ENCODE data around the gene HRH3. TPM values are rescaled to one million over a fixed set of nuclear protein-coding genes. Genes with fewer than 3 reads are reported as not detected.

Gene HRH3
- total and polyA plus RNA-seq, 2 donors: 0.05 TPM; not detected in 1

DNA sequence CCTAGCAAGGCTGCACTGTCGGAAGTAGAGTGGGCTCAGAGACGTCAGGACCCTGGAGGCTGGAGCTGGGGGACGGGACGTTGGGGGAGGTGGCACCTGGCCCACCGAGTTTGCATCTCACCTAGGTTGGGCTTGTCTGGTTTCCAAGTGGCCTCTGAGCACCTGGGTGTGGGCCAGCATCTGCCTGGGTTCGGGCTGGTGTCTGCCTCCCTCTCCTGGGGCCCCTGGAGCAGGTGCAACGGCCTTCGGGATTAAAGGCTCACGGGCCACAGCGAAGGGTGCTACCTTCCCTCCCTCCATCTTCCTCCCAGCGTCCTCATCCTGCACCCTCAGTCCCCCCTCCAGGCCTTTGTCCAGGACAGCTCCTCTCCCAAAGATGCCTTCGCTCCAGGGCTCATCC is 6.0 kb downstream of the HRH3 start:
- WGBS: 69% methylated on average over 12 of the region's 12 CpGs
- Histone ChIP-seq H3K4me3 (ENCODE audit: low read length in 2 of 2) (no peak overlapping the region), H3K36me3 (ENCODE audit: control insufficient read depth in 2 of 2, insufficient read depth in 2 of 2, low read length in 1 of 2) (no peaks in the 10 kb centered on the region), H3K27ac (ENCODE audit: low read depth in 1 of 2, low read length in 1 of 2) (no peak overlapping the region), H3K9me3 (ENCODE audit: control insufficient read depth in 2 of 2, insufficient read depth in 1 of 2, low read length in 1 of 2) (no peaks in the 10 kb centered on the region), H3K27me3 (ENCODE audit: control insufficient read depth in 2 of 2, insufficient read depth in 1 of 2, low read length in 1 of 2) (peaks cover 22 to 86% of the 10 kb centered on the region in 2 donors), H3K4me1 (ENCODE audit: control insufficient read depth in 2 of 2, insufficient read depth in 2 of 2, low read length in 2 of 2) (no peaks in the 10 kb centered on the region)
- DNase-seq (ENCODE audit: low read depth in 6 of 9, low spot score in 9 of 9): no peak

DNA sequence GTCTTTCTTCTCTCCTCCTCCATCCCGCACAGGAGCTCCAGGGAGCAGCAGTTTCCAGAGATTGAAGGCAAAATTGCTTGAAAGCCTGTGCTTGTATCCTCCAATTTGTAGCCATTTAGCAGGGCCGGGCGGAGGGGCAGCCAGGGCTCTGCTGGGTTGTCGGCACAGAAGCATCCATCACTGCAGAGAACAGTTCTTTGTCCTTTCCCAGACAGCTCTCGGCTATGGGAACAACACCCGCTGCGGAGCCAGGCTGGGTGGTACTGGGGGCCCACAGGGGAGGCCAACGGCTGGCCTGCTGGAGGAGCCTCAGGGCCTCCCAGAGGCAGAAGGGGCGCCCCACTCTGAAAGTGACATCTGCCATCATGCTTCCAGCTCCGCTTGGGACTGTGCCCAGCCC is 7.8 kb downstream of the HRH3 start:
- Histone ChIP-seq H3K27ac (ENCODE audit: low read depth in 1 of 2, low read length in 1 of 2) (no peak overlapping the region), H3K27me3 (ENCODE audit: control insufficient read depth in 2 of 2, insufficient read depth in 1 of 2, low read length in 1 of 2) (peaks cover 9 to 71% of the 10 kb centered on the region in 2 donors), H3K9me3 (ENCODE audit: control insufficient read depth in 2 of 2, insufficient read depth in 1 of 2, low read length in 1 of 2) (no peaks in the 10 kb centered on the region), H3K36me3 (ENCODE audit: control insufficient read depth in 2 of 2, insufficient read depth in 2 of 2, low read length in 1 of 2) (no peaks in the 10 kb centered on the region), H3K4me1 (ENCODE audit: control insufficient read depth in 2 of 2, insufficient read depth in 2 of 2, low read length in 2 of 2) (no peaks in the 10 kb centered on the region), H3K4me3 (ENCODE audit: low read length in 2 of 2) (no peak overlapping the region)
- no peak for DNase-seq (ENCODE audit: low read depth in 6 of 9, low spot score in 9 of 9)
- WGBS: 55% methylated on average over 10 of the region's 10 CpGs

DNA sequence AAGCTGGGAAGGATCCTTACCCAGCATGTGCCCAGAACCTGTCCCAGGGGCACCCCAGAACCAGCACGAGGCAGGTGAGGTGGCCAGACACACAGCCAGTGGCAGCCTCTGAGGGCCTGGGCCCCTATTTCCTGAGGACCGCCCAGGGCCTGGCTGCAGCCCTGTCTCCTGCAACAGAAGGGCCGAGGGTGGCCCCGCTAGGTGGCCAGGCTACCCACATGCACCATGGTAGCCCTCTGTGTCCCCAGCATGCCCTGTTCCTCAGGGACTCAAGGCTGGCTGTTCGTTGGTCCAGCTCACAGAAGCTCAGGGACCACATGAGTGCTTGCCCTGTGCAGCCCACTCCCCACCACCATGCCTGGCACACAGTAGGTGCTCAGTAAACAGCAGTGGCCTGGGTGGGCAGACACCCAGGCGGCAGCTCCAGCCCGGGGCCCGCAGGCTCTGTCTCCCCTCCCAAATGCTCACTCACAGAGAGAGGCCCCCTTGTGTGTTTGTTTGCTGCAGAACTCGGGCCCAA is 8.2 kb downstream of the HRH3 start:
- Histone ChIP-seq H3K27ac (ENCODE audit: low read depth in 1 of 2, low read length in 1 of 2) (no peak overlapping the region), H3K36me3 (ENCODE audit: control insufficient read depth in 2 of 2, insufficient read depth in 2 of 2, low read length in 1 of 2) (no peaks in the 10 kb centered on the region), H3K4me1 (ENCODE audit: control insufficient read depth in 2 of 2, insufficient read depth in 2 of 2, low read length in 2 of 2) (no peaks in the 10 kb centered on the region), H3K27me3 (ENCODE audit: control insufficient read depth in 2 of 2, insufficient read depth in 1 of 2, low read length in 1 of 2) (peaks cover 9 to 66% of the 10 kb centered on the region in 2 donors), H3K4me3 (ENCODE audit: low read length in 2 of 2) (no peak overlapping the region), H3K9me3 (ENCODE audit: control insufficient read depth in 2 of 2, insufficient read depth in 1 of 2, low read length in 1 of 2) (no peaks in the 10 kb centered on the region)
- DNase-seq (ENCODE audit: low read depth in 6 of 9, low spot score in 9 of 9): no peak
- WGBS: 81% methylated on average over 9 of the region's 9 CpGs

DNA sequence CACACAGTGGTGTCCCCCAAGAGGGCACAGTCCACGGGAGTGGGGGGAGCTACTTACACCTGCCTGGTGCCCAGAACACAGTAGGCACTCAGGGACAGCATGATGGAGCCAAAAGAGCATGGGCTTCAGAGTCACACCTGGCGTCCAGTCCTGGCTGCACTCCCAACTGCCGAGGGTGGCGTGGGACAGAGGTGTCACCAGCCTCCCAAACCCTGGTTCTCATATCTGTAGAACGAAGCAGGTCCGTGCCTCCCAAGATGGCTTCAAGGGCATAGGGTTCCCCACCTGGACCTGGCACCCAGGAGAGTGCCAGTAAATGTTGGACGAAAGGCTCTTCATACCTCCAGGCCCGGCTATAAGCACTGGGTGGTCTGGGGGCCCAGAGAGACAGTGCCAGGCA is 8.9 kb downstream of the HRH3 start:
- Histone ChIP-seq H3K4me1 (ENCODE audit: control insufficient read depth in 2 of 2, insufficient read depth in 2 of 2, low read length in 2 of 2) (no peaks in the 10 kb centered on the region), H3K9me3 (ENCODE audit: control insufficient read depth in 2 of 2, insufficient read depth in 1 of 2, low read length in 1 of 2) (no peaks in the 10 kb centered on the region), H3K4me3 (ENCODE audit: low read length in 2 of 2) (no peak overlapping the region), H3K36me3 (ENCODE audit: control insufficient read depth in 2 of 2, insufficient read depth in 2 of 2, low read length in 1 of 2) (peaks cover 0 to 2% of the 10 kb centered on the region in 2 donors), H3K27ac (ENCODE audit: low read depth in 1 of 2, low read length in 1 of 2) (no peak overlapping the region), H3K27me3 (ENCODE audit: control insufficient read depth in 2 of 2, insufficient read depth in 1 of 2, low read length in 1 of 2) (peaks cover 3 to 61% of the 10 kb centered on the region in 2 donors)
- 94% methylated on average over 8 of the region's 8 CpGs for WGBS
- no peak for DNase-seq (ENCODE audit: low read depth in 6 of 9, low spot score in 9 of 9)

DNA sequence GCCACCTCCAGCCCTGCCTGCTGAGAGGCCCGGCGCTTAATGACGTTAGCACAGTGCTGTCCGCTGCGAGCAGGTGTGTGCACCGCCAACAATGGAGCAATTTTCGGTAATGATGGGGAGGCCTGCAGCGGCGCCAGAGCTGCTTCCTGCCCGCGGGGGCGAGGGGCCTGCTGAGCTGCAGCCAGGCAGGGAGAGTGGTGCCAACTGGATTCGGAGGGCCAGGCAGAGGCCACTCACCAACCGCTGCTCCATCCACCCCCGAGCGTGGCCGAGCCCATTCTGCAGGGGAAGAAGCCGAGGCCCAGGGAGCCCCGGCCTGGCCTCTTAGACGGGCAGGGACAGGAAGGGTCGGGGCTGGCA is 9.6 kb downstream of the HRH3 start:
- H3K36me3 ChIP-seq (ENCODE audit: control insufficient read depth in 2 of 2, insufficient read depth in 2 of 2, low read length in 1 of 2): peaks cover 0 to 8% of the 10 kb centered on the region in 2 donors
- H3K27ac ChIP-seq (ENCODE audit: low read depth in 1 of 2, low read length in 1 of 2): no peak overlapping the region
- H3K4me3 ChIP-seq (ENCODE audit: low read length in 2 of 2): no peak overlapping the region
- DNase-seq (ENCODE audit: low read depth in 6 of 9, low spot score in 9 of 9): no peak
- H3K27me3 ChIP-seq (ENCODE audit: control insufficient read depth in 2 of 2, insufficient read depth in 1 of 2, low read length in 1 of 2): peaks cover 0 to 54% of the 10 kb centered on the region in 2 donors
- WGBS: 75% methylated on average over 21 of the region's 21 CpGs
- no peaks in the 10 kb centered on the region for H3K9me3 ChIP-seq (ENCODE audit: control insufficient read depth in 2 of 2, insufficient read depth in 1 of 2, low read length in 1 of 2)
- H3K4me1 ChIP-seq (ENCODE audit: control insufficient read depth in 2 of 2, insufficient read depth in 2 of 2, low read length in 2 of 2): no peaks in the 10 kb centered on the region

DNA sequence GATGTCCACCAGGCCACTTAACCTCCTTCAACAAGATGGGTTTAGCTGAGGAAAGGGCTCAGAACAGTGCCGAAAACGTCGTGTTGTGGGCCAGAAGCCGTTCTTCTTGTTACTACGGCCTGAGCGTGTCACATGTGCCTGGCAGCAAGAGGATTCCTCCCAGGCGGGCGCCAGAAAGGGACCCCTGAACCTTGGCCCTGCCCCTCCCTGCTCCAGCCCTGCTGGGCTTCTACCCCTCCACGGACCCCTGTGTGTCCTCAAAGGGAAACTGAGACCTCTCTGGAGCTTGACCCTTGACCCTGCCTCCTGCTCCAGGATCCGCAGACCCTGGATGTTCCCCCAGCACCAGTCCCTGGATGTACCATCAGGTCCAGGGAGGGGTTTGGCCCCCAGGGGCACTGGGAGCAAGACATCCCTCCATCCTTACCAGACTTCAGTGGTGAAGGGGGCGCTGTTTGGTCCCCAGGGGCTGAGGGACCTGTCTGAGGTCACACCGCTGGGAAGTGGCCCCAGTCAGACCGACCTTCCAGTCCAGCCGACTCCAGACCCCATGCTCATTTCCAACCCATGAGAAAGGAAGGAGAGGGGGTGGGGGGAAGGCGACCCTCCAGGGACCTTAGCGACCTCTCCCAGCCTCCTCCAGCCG is 10.1 kb downstream of the HRH3 start:
- DNase-seq (ENCODE audit: low read depth in 6 of 9, low spot score in 9 of 9): no peak
- H3K9me3 ChIP-seq (ENCODE audit: control insufficient read depth in 2 of 2, insufficient read depth in 1 of 2, low read length in 1 of 2): no peaks in the 10 kb centered on the region
- peaks cover 0 to 50% of the 10 kb centered on the region in 2 donors for H3K27me3 ChIP-seq (ENCODE audit: control insufficient read depth in 2 of 2, insufficient read depth in 1 of 2, low read length in 1 of 2)
- peaks cover 0 to 11% of the 10 kb centered on the region in 2 donors for H3K36me3 ChIP-seq (ENCODE audit: control insufficient read depth in 2 of 2, insufficient read depth in 2 of 2, low read length in 1 of 2)
- H3K4me1 ChIP-seq (ENCODE audit: control insufficient read depth in 2 of 2, insufficient read depth in 2 of 2, low read length in 2 of 2): no peaks in the 10 kb centered on the region
- 70% methylated on average over 17 of the region's 17 CpGs for WGBS
- H3K27ac ChIP-seq (ENCODE audit: low read depth in 1 of 2, low read length in 1 of 2): no peak overlapping the region
- no peak overlapping the region for H3K4me3 ChIP-seq (ENCODE audit: low read length in 2 of 2)

DNA sequence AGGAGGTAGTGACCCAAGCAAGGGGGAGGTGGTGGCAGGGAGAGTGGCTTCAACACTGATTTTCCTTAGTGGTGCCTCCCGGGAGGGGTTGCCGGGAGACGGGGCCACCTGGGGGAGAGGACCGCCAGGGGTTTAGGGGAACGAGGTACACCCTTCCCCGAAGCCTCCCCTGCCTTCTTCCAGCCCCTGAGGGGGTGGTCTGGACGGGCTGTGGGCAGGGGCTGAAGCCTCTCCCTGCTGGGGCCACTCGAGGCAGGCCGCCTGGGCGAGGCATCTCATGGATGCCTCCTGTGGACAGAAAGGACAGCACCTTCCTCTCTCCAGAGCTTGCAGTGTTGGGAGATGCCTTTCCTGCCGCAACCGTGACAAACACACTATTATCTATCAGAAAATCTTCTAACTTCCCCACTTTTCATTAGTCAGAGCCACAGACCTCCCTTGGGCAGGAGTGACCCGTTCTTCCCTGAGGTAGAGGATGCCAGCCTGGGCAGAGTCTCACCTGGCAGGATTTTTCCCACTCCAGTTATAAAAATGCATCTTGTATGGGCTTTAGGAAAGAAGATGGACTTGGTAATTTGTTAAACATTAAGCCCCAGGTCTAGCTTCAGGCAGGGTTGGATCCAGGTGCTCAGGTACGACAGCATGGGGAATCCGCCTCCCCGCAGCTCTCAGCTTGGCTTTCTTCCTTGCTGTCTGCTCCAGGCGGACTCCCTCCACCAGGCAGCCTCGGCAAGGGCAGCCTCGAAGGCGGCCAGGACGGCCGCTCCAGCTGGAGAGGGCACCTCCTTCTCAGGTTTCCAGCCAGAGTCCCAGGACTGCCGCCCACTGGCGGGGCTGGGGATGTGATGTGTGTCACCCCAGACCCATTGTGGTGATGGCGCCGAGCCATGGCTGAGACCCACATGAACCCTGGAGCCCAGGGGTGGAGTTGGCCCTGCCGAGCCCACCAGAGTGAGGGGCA is 11.0 kb downstream of the HRH3 start:
- H3K4me3 ChIP-seq (ENCODE audit: low read length in 2 of 2): no peak overlapping the region
- no peaks in the 10 kb centered on the region for H3K4me1 ChIP-seq (ENCODE audit: control insufficient read depth in 2 of 2, insufficient read depth in 2 of 2, low read length in 2 of 2)
- H3K27me3 ChIP-seq (ENCODE audit: control insufficient read depth in 2 of 2, insufficient read depth in 1 of 2, low read length in 1 of 2): peaks cover 0 to 41% of the 10 kb centered on the region in 2 donors
- WGBS: 66% methylated on average over 27 of the region's 27 CpGs
- no peaks in the 10 kb centered on the region for H3K9me3 ChIP-seq (ENCODE audit: control insufficient read depth in 2 of 2, insufficient read depth in 1 of 2, low read length in 1 of 2)
- DNase-seq (ENCODE audit: low read depth in 6 of 9, low spot score in 9 of 9): no peak
- H3K27ac ChIP-seq (ENCODE audit: low read depth in 1 of 2, low read length in 1 of 2): no peak overlapping the region
- peaks cover 0 to 11% of the 10 kb centered on the region in 2 donors for H3K36me3 ChIP-seq (ENCODE audit: control insufficient read depth in 2 of 2, insufficient read depth in 2 of 2, low read length in 1 of 2)

DNA sequence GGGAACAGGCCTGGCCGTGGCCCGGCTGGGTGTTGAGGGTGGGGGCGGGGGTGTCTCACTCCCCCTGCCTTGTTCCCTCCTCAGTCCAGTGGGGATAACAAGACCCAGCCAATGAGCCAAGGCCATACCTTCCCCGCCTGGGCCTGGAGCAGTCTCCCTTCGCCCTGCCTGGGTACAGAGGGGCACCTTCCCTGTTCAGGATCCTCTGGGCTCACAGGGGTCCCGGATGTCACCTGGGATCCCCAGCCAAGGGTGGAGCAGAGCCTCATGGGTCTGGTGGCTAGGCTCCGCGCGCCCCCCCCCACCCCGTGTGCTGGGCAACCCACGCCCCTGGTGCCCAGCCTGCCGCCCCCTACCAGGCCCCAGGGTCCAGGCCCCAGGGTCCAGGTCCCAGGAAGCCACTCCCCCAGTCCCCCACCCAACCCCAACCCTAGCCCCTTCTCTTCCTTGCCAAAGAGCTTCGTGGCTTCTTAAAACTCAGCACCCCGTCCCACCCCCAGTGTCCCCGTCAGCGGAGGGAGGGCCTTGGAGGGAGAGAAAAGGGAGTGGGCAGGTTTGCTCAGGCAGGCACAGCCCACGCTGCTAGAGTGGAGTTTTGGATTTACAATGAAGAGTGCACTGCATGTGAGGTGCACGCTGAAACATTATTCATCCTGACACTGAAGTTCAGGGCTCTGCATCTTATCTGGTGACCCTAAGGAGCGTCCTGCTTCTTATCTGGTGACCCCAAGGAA is 11.8 kb downstream of the HRH3 start:
- 91% methylated on average over 19 of the region's 19 CpGs for WGBS

More for the DNA sequence above, 11.8 kb downstream of the HRH3 start:
- H3K27ac ChIP-seq (ENCODE audit: low read depth in 1 of 2, low read length in 1 of 2): no peak overlapping the region
- H3K27me3 ChIP-seq (ENCODE audit: control insufficient read depth in 2 of 2, insufficient read depth in 1 of 2, low read length in 1 of 2): peaks cover 0 to 37% of the 10 kb centered on the region in 2 donors
- H3K4me1 ChIP-seq (ENCODE audit: control insufficient read depth in 2 of 2, insufficient read depth in 2 of 2, low read length in 2 of 2): no peaks in the 10 kb centered on the region
- DNase-seq (ENCODE audit: low read depth in 6 of 9, low spot score in 9 of 9): no peak
- H3K9me3 ChIP-seq (ENCODE audit: control insufficient read depth in 2 of 2, insufficient read depth in 1 of 2, low read length in 1 of 2): no peaks in the 10 kb centered on the region
- H3K4me3 ChIP-seq (ENCODE audit: low read length in 2 of 2): no peak overlapping the region
- H3K36me3 ChIP-seq (ENCODE audit: control insufficient read depth in 2 of 2, insufficient read depth in 2 of 2, low read length in 1 of 2): peaks cover 3 to 15% of the 10 kb centered on the region in 2 donors
